Tibial nerve (tissue), 4 donors: Measurements from ENCODE around the gene MRPS27. TPM values are rescaled to one million over a fixed set of nuclear protein-coding genes. Genes with fewer than 3 reads are reported as not detected.

Experiments used
- DNase-seq, 2 donors: peaks; one replicate each; pipeline ENCODE4 v3.0.0-alpha.2; 2019; ENCODE audit warnings: low spot score in 2 of 2
- H3K27ac ChIP-seq, 4 donors: fragments of 200-600 bp; sonication (generic) in 3 of 4; one replicate each; pipeline ENCODE4 v1.5.1; 2017 to 2019; ENCODE audit warnings: mild to moderate bottlenecking in 1 of 4
- H3K27me3 ChIP-seq, 2 donors: fragments of 200-600 bp; sonication (generic) in 1 of 2; one replicate each; pipeline versions ENCODE4 v1.5.1 to v1.6.0; 2017 to 2019
- H3K36me3 ChIP-seq, 3 donors: fragments of 200-600 bp; sonication (generic); one replicate each; pipeline ENCODE4 v1.5.1; 2018 to 2019
- H3K4me1 ChIP-seq, 4 donors: fragments of 200-600 bp; sonication (generic) in 3 of 4; one replicate each; pipeline ENCODE4 v1.5.1; 2017 to 2019
- H3K4me3 ChIP-seq, 4 donors: fragments of 200-600 bp; sonication (generic) in 3 of 4; one replicate each; pipeline ENCODE4 v1.5.1; 2017 to 2019; ENCODE audit warnings: mild to moderate bottlenecking in 1 of 4, moderate library complexity in 1 of 4
- H3K9me3 ChIP-seq, 4 donors: fragments of 200-600 bp; sonication (generic) in 3 of 4; one replicate each; pipeline ENCODE4 v1.5.1; 2017 to 2019
- CTCF ChIP-seq, 5 experiments: fragments of 200-600 bp in 3 of 5; fragments of 450-650 bp in 2 of 5; sonication (generic) in 3 of 5; IDR thresholded peaks; one replicate each; pipeline ENCODE4 v1.5.1; 2016 to 2019; ENCODE audit warnings: antibody characterized with exemption in 5 of 5, mild to moderate bottlenecking in 3 of 5, moderate library complexity in 2 of 5
- EP300 ChIP-seq, 2 donors: sonication (generic); formaldehyde crosslinking; IDR thresholded peaks; one replicate each; pipeline ENCODE4 v1.6.1; 2017; ENCODE audit warnings: antibody characterized with exemption in 2 of 2, mild to moderate bottlenecking in 1 of 2
- POLR2A ChIP-seq, 2 donors: fragments of 450-650 bp; IDR thresholded peaks; one replicate each; pipeline ENCODE4 v1.6.1; 2017; ENCODE audit warnings: antibody characterized with exemption in 2 of 2, mild to moderate bottlenecking in 2 of 2, moderate library complexity in 2 of 2
- WGBS, 2 donors: methylation state at CpG; one replicate each; pipeline ENCODE4 v1.1.5; 2018; 5-methylcytosine and 5-hydroxymethylcytosine counted together
- total RNA-seq, 4 donors: library from RNA; depleted of rRNA; stranded (reverse); fragments of >200 nt; gene quantifications; one replicate each; pipeline ENCODE4 v1.1.0, GENCODE V29; 2016

MRPS27 gene
- total RNA-seq, 4 donors from 2014 or later, result 44.4 to 59.0 (median 47.4) TPM

- no peak for DNase-seq
- Histone ChIP-seq H3K27ac (no peak overlapping the region), H3K4me1 (peaks cover 0 to 21% (median 0%) of the 10 kb centered on the region in 4 donors), H3K27me3 (no peaks in the 10 kb centered on the region), H3K4me3 (no peak overlapping the region), H3K9me3 (no peaks in the 10 kb centered on the region), H3K36me3 (peaks cover 0 to 37% (median 0%) of the 10 kb centered on the region in 3 donors)
- 51 to 69% methylated on average over 1 of the region's 1 CpG for WGBS, 2 donors
- TF ChIP-seq POLR2A (IDR thresholded peaks at IDR 0.05), result no peak
- TF ChIP-seq CTCF (IDR thresholded peaks at IDR 0.05), result no peak
- no peak for TF ChIP-seq EP300 (IDR thresholded peaks at IDR 0.05)
These were observed 86.2 kb downstream of the MRPS27 start for GRCh38 chr5:72233835-72234234.

GRCh38 chr5:72232838-72233237, 87.2 kb downstream of the MRPS27 start:
- TF ChIP-seq EP300 (IDR thresholded peaks at IDR 0.05) (no peak), POLR2A (IDR thresholded peaks at IDR 0.05) (no peak), CTCF (IDR thresholded peaks at IDR 0.05) (no peak)
- Histone ChIP-seq H3K27ac (no peak overlapping the region), H3K27me3 (no peaks in the 10 kb centered on the region), H3K9me3 (no peaks in the 10 kb centered on the region), H3K4me1 (peaks cover 0 to 21% (median 0%) of the 10 kb centered on the region in 4 donors), H3K36me3 (peaks cover 0 to 39% (median 0%) of the 10 kb centered on the region in 3 donors), H3K4me3 (no peak overlapping the region)
- 63 to 72% methylated on average over 2 of the region's 2 CpGs for WGBS, 2 donors
- DNase-seq, result no peak

GRCh38 chr5:72231991-72232703, 87.9 kb downstream of the MRPS27 start:
- Histone ChIP-seq H3K9me3 (no peaks in the 10 kb centered on the region), H3K27me3 (no peaks in the 10 kb centered on the region), H3K4me3 (no peak overlapping the region), H3K36me3 (peaks cover 0 to 37% (median 0%) of the 10 kb centered on the region in 3 donors), H3K4me1 (peaks cover 0 to 21% (median 0%) of the 10 kb centered on the region in 4 donors), H3K27ac (no peak overlapping the region)
- no peak for DNase-seq
- WGBS, 2 donors, result 82% methylated on average over 6 of the region's 6 CpGs
- TF ChIP-seq EP300 (IDR thresholded peaks at IDR 0.05) (no peak), POLR2A (IDR thresholded peaks at IDR 0.05) (no peak)

GRCh38 chr5:72228960-72229359, 91.1 kb downstream of the MRPS27 start:
- Histone ChIP-seq H3K4me1 (peaks cover 0 to 13% (median 0%) of the 10 kb centered on the region in 4 donors), H3K27me3 (no peaks in the 10 kb centered on the region), H3K9me3 (no peaks in the 10 kb centered on the region), H3K36me3 (peaks cover 0 to 48% (median 0%) of the 10 kb centered on the region in 3 donors), H3K27ac (no peak overlapping the region), H3K4me3 (no peak overlapping the region)
- WGBS, 2 donors, result 82 to 91% methylated on average over 3 of the region's 3 CpGs
- no peak for DNase-seq
- TF ChIP-seq POLR2A (IDR thresholded peaks at IDR 0.05), result no peak
- TF ChIP-seq CTCF (IDR thresholded peaks at IDR 0.05), result no peak
- no peak for TF ChIP-seq EP300 (IDR thresholded peaks at IDR 0.05)

GRCh38 chr5:72226950-72227349, 93.1 kb downstream of the MRPS27 start:
- WGBS, 2 donors, result 71% methylated on average over 2 of the region's 2 CpGs
- Histone ChIP-seq H3K27me3 (no peaks in the 10 kb centered on the region), H3K4me3 (no peak overlapping the region), H3K36me3 (peaks cover 0 to 63% (median 0%) of the 10 kb centered on the region in 3 donors), H3K4me1 (no peaks in the 10 kb centered on the region), H3K9me3 (no peaks in the 10 kb centered on the region), H3K27ac (no peak overlapping the region)
- TF ChIP-seq POLR2A (IDR thresholded peaks at IDR 0.05), result no peak
- TF ChIP-seq CTCF (IDR thresholded peaks at IDR 0.05), result no peak
- TF ChIP-seq EP300 (IDR thresholded peaks at IDR 0.05), result no peak
- DNase-seq, result no peak
